WI38 (cell line): ENCODE results near the gene TSR3.

Experiments
- H3K4me3 ChIP-seq: 2 replicates; pipeline ENCODE4 v1.5.1; 2011; ENCODE audit warnings: low read depth, mild to moderate bottlenecking, control low read depth, low read length
- TF ChIP-seq, protein P1 (sequence below): IDR thresholded peaks from 2 replicates; pipeline ENCODE4 v1.5.1; 2012; ENCODE audit warnings: low read depth, mild to moderate bottlenecking, control low read depth, low read length

The TSR3 gene

GRCh38 chr16:1335996-1336395 lies 15.7 kb downstream of the TSR3 start:
- TF ChIP-seq, protein P1, sequence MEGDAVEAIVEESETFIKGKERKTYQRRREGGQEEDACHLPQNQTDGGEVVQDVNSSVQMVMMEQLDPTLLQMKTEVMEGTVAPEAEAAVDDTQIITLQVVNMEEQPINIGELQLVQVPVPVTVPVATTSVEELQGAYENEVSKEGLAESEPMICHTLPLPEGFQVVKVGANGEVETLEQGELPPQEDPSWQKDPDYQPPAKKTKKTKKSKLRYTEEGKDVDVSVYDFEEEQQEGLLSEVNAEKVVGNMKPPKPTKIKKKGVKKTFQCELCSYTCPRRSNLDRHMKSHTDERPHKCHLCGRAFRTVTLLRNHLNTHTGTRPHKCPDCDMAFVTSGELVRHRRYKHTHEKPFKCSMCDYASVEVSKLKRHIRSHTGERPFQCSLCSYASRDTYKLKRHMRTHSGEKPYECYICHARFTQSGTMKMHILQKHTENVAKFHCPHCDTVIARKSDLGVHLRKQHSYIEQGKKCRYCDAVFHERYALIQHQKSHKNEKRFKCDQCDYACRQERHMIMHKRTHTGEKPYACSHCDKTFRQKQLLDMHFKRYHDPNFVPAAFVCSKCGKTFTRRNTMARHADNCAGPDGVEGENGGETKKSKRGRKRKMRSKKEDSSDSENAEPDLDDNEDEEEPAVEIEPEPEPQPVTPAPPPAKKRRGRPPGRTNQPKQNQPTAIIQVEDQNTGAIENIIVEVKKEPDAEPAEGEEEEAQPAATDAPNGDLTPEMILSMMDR, result no peak
- H3K4me3 ChIP-seq, result no peak overlapping the region

GRCh38 chr16:1335211-1335971 lies 16.3 kb downstream of the TSR3 start:
- H3K4me3 ChIP-seq, result no peak overlapping the region
- TF ChIP-seq, protein P1, result no peak

- no peak overlapping the region for H3K4me3 ChIP-seq
- TF ChIP-seq, protein P1, result no peak
Observed at GRCh38 chr16:1334739-1335138, 16.9 kb downstream of the TSR3 start.

DNA sequence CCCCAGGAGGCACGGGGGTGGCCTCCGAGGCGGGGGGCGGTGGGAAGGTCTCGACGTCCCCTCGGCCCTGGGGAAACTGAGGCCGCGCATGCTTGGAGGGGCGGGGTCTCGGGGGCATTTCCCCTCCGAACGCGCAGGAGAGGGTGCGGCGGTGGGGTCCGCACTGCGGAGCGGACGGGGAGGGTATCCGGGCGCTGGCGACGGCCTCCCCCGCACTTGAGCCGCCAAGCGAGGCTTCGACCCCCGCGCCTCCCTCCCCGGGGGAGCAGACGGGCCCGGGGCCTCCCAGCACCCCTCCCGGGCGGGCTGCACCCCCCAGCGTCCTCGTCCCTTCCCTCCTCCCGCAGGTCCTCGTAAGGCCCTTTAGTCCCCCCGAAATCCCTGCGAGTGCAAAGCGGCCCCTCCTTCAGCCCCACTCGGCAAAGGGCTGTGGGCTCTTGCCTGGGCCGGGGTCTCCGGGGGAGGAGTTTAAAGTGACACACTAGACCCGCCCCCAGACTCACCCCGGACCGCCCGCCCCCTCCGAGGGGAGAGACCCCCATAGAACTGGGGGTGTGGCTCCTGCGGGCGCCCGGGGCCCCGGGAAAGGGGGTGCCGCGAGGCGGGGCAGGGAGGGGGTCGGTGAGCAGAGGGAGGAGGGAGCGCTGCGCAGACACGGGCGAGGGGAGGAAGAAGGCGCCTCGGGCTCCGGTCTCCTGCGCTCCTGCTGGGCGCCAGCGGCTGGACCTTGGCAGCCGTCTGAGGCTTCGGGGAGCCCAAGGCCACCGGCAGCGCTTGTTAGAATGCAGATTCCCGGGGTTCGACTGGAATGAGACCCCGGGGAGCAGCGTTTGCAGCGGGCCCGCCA lies 17.6 kb downstream of the TSR3 start:
- H3K4me3 ChIP-seq, result peak overlapping the region; percentile 27; the same call in 1 of the 2 replicates
- TF ChIP-seq, protein P1, result no peak

- TF ChIP-seq, protein P1, result no peak
- H3K4me3 ChIP-seq, result peak within 1 kb of the TSS; percentile 35
Observed at GRCh38 chr16:1333149-1333812, 18.4 kb downstream of the TSR3 start, which contains the start of gene BAIAP3. TSS of gene BAIAP3 (plus strand) at chr16:1333645. CDS start at chr16:1338550, 4,905 bp downstream.

- TF ChIP-seq, protein P1, result no peak
Observed at GRCh38 chr16:1332618-1333148, 19.0 kb downstream of the TSR3 start.

More at GRCh38 chr16:1332618-1333148, 19.0 kb downstream of the TSR3 start:
- peak overlapping the region; percentile 35; the same call in 1 of the 2 replicates for H3K4me3 ChIP-seq
